Measurements from ENCODE around the gene TBATA.
"Not testable (repeated sequence)": the region's sequence is repeated elsewhere in the genome, so short reads cannot be mapped to it uniquely, and the experiment has no call there.

The TBATA gene

DNA sequence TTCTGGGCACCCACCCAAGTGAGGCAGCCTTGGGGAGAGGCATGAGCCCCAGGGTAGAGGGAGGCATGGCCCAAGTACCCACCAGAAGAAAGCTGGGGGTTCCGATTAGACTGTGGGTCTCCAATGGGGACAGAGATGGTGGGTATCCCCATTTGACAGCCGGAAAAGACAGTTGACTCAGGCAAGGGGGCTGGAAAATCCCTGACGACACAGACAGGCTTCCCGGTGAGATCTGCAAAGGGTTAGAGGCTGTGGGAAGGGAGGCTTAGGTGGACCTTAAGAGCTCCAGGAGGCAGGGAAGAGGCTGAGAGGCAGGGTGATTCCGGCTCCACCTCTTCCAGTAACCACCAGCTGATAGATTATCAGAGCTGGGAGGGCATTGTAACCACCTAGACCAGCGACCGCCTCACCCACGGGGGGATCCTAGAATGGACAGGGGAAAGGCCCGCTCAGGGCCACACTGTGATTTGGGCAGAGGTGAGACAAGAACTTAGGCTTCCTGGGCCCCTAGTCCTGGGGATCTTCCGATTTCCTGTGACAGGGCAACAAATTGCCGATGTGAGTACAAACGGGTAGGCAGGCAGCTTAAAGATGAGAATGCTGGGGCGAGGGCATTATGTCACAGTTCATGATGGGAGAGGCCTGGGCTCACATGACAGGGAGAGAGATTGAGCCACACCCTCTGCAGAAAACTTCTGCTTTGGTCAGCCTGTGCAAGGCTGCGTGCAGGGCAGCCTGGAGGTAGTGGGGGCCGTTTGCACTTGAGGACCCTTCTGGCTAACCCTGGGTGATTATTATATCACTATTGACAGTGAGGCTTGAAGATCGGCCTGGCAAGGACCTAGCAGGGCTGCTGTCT is 5.4 kb downstream of the TBATA start:
- DNase-seq (ENCODE audit: low read depth in 1 of 2, low spot score in 1 of 2) = no peak

DNA sequence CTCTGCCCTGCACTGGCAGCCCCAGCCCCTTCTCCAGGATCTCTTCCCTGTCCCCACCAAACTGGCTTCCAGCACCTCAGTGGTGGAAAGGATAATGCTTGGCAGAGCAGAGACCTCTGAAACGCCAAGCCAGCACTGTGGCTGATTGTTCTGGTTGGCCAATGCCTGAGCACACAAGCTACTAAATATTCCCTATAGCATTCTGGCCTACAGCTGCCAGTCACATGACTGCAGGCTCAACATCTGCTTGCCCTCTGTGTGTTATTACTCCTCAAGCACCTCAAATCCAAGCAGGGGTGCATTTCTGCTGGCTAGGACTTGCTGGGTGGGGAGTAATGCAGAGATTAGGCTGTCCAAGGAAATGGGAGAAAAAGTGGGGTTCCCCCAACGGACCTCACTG is 6.1 kb downstream of the TBATA start:
- no peak for DNase-seq (ENCODE audit: low read depth in 1 of 2, low spot score in 1 of 2)

DNA sequence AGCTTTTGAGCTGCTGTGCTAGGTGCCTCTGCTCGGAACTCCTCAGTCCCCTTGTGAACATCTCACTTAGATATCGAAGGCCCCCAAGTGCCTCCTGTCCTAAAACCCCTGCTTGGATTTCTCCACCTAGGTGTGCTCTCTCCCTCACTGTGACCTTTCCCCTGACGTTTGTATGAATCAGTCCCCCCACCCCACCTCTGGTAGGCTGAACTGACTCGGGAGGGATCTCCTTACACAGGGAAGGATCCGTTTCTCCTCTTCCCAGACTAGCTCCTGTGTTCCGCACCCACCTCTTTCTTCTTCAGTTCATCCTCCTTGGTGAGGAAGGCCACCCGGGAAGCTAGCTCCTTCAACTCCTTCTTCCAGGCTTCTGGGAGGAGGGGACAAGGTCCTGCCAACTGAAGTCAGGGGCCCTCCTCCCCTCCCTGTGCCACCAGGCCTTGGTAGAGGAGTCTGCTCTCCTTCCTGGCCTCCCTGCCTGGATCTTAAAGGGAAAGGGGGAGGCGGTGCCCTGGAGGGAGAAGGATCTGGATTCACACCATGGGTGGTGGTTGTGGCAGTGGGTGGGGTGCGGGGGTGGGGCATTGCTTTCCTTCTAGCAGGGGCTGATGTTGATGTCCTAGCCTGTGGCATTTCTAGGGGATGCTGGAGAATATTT is 6.8 kb downstream of the TBATA start:
- no peak for DNase-seq (ENCODE audit: low read depth in 1 of 2, low spot score in 1 of 2)

DNA sequence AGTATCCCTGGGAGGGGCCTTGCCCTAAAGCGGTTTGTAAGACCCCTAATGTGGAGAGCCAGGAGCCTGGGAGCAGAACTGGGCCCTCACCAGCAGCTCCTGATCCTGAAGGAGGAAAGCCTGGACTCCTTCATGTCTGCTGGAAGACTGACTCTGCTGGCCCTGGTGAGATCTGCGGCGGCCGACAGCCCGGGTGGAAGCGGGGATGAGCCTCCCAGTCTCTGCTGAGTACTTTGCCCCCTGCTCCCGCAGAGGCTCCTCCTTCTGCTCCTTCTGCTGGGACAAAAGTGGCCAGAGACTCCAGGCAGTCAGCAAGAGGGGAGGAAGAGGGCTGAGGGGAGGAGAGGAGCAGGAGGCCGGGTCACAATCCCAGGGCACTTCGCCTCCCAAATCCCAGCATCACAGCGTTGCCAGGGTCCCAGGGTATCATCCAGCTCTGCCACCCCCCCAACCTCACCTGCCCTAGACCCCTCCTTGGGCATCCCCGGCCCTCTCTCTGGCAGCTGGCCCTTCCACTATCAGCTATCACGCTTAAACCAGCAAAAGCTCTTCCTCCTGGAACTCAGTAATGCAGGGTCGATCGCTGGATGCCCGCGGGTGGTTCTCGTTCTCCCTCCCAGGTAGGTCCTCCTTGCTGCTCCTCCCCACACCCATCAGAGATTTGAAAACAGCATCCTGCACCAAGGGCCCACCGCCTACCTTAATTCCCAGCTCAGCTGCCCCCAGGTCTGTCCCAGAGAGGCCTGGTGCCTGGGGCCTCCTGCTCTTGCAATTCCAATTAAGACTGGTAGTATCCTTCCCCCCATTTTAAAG is 7.9 kb downstream of the TBATA start:
- DNase-seq (ENCODE audit: low read depth in 1 of 2, low spot score in 1 of 2) = no peak

DNA sequence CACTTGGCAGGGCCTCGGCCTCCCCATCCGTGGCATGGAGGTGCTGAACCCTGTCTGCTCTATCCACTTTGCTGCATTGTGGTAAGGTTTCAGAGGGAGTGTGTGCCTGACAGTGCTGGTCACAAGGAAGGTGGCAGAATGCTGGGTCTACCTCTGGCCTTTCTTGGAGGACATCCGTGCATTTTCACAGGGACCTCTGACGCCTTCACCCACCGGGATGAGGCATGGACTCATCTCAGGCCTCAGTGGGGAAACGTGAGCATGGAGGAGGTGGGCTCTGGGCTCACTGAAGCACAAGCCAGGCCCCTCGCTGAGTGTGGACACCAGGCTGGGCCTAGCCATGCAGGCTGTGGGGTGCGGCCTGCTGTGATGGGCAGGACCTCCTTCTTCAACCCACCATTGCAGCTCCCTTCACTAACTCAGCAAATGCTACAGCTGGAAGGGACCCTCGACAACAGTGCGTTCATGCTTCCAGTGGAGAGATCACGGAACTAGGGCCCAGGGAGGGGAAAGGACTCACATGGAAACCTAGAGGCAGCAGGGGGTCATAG is 8.6 kb downstream of the TBATA start:
- DNase-seq (ENCODE audit: low read depth in 1 of 2, low spot score in 1 of 2) = no peak

DNA sequence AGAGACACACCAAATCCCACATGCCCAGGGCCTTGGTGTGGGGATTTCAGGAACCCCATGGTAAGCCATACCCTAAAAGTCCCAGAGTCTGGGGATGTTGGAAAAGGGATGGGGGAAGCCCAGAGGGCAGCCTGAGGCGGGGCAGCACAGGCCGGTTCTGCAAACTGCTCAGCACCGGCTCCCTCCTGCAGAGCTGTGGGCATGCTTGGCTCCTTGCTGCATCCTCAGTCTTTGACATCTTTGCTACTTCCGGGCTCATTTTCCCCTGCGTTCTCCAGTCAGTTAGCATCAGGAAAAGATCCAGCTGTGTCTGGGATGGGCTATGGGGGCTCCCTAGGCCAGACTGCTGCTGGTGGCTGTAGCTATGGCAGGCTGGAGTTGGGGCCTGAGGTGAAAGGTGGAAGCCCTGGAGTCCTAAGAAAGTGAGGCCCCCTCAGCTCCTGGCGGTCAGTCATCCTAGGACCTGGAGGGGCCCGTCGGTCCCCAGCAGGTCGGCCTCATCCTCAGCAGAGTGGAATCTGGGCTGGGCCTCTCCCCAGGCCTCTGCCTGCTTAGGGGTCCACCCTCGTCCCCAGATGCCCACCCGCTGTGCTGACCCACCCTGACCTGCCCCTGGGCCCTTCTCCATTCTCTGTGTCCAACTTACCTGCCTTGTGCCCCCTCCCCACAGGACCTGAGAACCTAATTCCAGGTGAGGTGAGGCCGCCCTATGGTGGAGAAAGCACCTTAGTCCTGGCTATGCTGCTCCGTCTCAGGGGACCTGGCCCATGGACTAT is 9.3 kb downstream of the TBATA start:
- DNase-seq (ENCODE audit: low read depth in 1 of 2, low spot score in 1 of 2) = no peak

DNA sequence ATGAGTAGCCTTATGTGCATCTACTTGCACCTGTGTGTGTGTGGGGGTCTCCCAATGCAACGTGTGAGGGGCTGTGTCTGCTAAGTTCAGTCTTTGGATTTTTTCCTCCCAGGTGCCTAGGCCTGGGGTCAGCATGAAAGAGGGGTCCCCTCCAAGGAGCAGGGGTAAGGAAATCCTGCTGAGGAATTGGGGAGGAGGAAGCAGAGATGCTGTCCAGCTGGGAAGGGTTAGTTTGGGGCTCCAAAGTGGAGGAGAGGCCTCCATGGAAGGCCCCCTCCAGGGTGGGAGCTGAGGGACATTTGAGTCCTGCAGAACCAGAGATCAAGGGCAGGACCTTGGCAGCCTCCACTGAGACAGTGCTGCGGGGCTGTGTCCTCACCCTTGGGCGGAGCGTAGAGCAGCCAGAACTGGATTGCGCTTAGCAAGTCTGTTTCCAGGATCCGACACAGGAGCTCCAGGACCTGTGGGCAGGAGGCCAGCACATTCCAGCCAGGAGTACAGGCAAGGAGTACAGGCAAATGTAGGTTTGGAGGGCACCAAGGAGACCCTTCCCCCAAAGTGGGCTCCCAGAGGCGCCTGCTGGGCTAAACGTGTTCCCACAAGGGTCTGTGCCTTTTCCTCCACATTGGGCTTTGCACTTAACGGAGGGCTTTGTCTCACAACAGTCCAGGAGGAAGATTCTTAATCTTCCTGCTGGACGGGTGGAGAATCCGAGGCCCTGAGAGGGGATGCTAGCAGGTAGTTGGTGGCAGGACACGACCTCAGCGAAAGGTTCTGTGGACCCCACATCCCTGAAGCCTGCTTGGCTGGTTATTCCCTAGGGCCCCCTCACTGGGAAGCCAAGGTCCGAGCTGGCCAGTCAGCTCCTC is 10.1 kb downstream of the TBATA start:
- DNase-seq (ENCODE audit: low read depth in 1 of 2, low spot score in 1 of 2) = no peak

DNA sequence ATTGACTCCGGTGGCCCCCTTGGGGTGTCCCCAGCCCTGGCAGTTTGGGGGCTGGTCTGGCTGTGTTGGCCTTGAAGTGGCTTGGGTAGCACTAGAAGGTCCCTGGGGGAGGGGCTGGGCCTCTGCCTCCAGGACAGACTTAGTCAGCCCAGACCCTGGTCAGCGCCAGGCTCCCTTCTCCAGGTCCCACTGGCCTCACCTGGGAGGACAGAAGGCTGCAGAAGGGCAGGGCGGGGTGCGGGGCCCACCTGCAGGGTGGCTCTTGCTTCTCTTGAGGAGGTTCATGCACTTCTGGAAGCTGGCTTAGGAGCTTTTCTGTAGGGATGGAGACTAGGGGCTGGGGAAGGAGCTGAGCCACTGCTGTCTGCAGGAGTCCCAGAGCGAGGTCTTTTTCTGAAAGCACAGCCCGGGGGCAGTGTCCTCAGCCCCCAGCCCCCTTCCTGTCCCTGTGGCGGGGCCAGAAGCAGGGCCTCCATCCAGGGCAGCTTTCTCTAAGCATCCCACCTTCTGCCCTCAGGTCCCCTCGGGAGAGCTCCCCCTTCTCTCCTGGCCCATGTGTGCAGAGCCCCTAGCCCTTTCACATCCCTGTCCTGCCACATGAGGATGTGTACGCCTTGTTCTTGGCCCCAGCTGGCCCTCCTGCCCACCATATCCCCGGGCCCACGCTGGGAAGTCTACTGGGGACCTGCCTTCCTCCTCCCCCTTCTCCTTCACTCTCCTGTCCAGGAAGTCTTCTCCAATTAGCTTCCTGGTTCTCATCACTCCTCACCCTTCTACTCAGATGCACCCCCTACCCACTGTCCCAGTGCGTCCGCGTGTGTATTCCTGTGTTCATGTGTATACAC is 11.0 kb downstream of the TBATA start:
- no peak for DNase-seq (ENCODE audit: low read depth in 1 of 2, low spot score in 1 of 2)

DNA sequence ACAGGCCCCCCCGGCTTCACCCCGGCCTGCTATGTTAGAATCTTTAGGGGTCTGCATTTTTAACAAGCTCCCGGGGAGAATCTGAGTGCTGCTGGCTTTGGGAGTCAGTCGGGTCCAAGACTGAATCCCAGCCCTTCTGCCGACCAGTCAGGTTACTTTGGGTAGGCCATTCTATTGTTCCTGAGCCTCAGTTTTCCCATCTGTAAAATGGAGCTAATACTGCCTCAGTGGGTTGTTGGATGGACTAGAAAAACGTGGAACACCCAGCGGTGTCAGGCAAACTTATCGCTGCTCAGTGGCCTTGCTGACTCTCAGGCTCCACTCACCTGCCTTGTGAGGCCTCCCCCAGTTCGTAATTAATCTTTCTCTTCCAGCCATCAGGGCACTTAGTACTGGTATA is 11.7 kb downstream of the TBATA start:
- DNase-seq (ENCODE audit: low read depth in 1 of 2, low spot score in 1 of 2) = no peak

DNA sequence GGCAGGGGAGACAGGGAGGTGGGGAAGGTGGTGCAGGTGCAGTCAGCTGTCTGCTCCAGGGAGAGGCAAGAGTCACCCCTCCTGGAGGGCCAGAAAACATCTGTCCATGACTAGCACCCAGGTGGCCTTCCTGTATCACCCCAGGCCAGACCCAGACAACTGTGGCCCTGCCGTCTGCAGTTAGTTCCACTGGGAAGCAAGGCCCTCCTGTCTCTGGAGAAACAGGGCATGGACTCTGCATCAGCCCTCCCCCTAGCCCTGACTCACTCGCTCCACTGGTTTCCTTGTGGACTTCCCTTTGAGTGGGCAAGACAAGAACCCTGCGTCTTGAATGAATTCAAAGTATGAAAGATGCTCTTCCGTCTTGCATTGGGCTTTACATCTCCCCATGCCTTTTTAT is 12.6 kb downstream of the TBATA start:
- DNase-seq (ENCODE audit: low read depth in 1 of 2, low spot score in 1 of 2) = no peak

DNA sequence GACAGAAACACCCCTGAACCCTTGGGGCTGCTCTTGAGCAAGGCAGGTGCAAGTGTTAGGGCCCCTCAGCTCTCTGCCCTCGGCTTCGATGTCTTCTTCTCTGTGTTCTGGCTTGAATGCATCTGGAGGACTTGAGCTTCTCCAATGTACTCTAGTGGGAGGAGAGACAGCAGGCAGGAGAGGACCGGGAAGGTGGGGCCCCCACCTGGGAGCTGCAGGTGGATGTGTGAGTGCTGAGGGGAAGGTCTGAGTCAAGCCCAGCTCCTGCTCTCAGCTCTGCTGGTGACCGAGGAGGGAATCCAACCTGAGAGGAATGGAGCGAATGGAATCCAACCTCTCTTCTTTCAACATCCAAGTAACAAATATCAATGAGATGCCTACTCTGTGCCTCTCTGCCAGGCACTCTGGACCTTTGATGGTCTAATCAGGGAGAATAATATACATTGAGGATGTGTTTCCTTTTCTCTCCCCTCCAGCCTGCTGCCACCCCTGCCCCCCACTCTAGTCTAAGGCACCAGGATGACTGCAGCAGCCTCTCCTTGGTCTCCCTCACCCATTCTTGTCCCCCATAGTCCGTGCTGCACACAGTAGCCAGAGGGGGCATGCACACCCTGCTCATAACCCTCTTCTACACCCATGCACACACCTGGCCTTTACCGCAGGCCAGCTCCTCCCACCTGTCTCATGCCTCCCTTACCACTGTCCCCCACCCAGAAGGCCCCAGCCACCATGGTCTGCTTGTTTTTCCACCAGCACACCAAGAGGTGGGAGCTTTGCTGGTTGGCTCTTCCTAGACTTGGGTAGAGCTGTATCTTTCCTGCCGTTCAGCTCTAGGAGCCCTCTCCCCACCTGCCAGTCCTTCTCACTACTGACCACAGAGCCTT is 13.6 kb downstream of the TBATA start:
- no peak for DNase-seq (ENCODE audit: low read depth in 1 of 2, low spot score in 1 of 2)

DNA sequence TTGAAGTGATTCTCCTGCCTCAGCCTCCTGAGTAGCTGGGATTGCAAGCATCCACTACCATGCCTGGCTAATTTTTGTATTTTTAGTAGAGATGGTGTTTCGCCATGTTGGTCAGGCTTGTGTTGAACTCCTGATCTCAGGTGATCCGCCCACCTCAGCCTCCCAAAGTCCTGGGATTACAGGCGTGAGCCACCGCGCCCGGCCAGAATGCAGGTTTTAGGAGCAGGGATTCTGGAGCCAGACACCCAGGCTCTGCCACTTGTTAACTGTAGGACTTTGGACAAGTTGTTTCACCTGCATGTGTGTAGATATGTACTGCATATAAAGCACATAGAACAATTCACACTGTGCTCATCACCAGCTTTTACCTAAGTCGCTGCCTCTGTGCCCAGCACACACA is 14.7 kb downstream of the TBATA start:
- not testable (repeated sequence) for DNase-seq (ENCODE audit: low read depth in 1 of 2, low spot score in 1 of 2)

DNA sequence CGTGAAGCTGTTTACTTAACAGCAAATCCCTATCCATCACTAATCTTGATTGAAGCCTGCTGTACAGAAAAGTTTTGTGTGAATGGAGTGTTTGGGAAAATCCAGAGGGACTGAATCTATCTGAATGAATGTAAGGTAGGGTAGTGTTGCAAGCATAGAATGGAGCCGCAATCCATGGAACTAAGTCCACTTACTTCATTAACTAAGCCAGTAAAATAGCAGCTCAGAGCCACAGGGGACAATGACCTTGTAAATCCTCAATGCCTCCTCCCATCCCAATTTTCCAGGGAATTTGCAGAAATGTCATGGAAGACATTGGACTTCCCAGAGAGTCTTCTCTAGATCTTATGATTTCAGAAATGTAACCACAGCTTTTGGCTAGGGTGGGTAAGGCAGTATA is 15.2 kb downstream of the TBATA start:
- no peak for DNase-seq (ENCODE audit: low read depth in 1 of 2, low spot score in 1 of 2)

DNA sequence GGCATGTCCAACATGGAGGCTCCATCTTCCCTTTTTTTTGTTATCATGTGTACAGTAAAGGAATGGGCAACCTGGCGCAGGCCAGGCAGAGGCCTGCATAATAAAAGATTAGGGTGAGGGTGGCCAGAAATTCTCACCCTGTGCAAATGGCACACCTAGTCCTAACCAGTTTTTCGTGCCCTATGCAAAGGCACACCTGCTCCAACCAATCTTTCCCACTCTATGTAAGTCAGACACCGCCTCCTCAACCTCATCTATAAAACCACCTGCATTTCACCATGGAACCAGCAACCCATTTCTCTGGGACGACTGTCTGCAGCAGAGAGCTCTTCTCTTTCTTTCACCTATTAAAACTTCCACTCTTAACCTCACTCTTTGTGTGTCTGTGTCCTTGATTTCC is 16.1 kb downstream of the TBATA start:
- DNase-seq (ENCODE audit: low read depth in 1 of 2, low spot score in 1 of 2) = no peak

DNA sequence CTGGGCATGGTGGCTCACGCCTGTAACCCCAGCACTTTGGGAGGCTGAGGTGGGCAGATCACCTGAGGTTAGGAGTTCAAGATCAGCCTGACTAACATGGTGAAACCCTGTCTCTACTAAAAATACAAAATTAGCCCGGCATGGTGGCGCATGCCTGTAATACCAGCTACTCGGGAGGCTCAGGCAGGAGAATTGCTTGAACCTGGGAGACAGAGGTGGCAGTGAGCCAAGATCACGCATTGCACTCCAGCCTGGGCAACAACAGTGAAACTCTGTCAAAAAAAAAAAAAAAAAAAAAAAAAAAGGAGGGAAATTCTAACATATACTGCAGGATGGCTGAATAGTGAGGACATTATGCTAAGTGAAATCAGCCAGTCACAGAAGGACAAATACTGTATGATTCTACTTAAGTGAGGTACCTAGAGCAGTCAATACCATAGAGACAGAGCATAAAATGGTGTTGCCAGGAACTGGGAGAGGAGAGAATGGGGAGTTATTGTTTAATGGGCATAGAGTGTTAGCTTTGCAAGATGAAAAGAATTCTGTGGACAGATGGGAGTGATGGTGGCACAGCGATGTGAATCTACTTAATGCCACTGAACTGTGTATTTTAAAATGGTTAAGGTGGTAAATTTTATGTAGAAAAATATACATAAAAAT is 17.0 kb downstream of the TBATA start:
- DNase-seq (ENCODE audit: low read depth in 1 of 2, low spot score in 1 of 2) = not testable (repeated sequence)

DNA sequence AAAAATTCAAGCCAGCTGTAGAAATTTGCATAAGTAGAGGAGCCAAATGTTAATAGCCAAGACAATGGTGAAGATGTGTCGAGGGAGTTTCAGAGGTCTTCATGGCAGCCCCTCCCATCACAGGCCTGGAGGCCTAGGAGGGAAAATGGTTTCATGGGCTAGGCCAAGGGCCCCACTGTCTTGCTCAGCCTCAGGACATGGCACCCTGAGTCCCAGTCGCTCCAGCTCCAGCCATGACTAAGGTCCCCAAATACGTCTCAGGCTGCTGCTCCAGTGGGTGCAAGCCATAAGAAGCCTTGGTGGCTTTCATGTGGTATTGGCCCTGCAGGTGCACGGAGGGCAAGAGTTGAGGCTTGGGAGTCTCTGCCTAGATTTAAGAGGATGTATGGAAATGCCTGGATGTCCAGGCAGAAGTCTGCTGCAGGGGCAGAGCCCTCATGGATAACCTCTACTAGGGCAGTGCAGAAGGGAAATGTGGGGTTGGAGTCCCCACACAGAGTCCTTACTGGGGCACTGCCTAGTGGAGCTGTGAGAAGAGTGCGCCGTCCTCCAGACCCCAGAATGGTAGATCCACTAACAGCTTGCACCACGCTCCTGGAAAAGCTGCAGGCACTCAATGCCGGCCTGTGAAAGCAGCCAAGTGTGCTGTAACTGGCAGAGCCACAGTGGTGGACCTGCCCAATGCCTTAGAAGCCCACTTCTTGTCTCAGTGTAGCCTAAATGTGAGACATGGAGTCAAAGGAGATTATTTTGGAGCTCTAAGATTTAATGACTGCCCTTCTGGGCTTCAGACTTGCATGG is 19.2 kb downstream of the TBATA start:
- DNase-seq (ENCODE audit: low read depth in 1 of 2, low spot score in 1 of 2) = no peak

DNA sequence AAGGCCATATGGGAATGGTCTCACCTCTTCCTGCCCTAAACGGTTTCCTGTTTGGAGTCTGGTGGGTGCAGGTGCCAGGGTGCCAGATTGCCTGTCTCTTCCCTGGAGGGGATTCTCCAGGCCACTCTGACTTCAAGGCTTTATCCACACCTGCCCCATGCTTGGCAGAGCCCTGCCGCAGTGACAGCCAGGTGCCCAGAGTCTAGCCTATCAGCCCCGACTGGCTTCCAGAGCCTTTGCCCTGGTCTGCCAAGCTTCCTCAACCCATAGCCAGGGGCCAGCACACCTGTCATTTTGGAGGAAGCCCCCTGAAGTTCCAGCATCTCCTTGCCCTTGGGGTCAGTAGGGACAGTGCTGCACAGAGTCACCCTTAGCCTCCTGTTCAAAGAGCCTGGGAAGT is 21.6 kb downstream of the TBATA start:
- no peak for DNase-seq (ENCODE audit: low read depth in 1 of 2, low spot score in 1 of 2)

Measured in stimulated activated CD4-positive, alpha-beta T cell treated with anti-CD3 and anti-CD28 coated beads, Interleukin-15, amount 100 ng/mL, for 1 hour (primary cell).